GM18502 (cell line): ENCODE results near the gene CMTM8.

Source experiments
- ATAC-seq: cut with Tn5 transposase; IDR thresholded peaks from one replicate; pipeline ENCODE4 v1.9.1; 2021; ENCODE audit warnings: mild to moderate bottlenecking; ENCODE audit not compliant: unreplicated experiment, poor library complexity

CMTM8 gene

GRCh38 chr3:32303977-32304881, 65.7 kb downstream of the CMTM8 start:
- ATAC-seq: no peak

DNA sequence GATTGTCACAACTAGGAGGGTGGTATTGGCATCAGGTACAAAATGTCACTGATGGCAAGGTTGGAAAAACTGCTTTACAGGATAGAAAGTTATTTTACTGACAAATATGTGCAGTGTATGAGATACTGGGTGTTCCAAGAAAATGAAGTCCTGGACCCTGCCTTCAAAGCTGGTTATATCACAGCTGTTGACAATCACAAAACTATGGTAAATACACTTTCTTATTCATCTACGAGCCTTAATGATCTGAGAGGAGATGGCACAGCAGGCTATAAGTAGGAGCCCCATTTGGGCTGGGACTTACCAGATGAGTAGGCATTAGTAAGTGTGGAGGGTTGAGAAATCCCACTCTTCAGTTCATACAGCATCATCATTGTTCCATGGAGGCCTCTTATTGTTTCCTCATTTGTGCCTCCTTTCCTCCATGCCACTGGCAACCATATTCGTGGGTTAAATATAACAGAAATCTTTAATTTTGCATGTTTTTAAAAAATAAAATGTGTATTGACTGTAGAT, 66.9 kb downstream of the CMTM8 start:
- no peak for ATAC-seq

DNA sequence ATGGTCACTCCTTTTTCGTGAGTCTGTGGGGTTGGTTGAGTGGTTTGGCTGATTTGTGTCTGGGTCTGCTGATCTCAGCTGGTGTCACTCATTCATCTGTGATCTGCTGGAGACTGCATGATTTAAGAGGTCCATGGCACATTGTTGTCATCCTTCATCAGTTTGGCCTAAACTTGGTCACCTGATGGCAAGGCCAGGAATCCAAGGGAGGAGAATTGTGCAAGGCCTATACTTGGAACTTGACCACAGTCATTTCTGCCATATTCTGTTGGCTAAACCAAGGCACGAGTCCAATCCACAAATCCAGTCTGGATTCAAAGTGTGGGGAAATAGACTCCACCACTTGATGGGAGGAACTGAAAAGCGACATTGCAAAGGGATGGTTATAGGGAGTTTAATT, 67.6 kb downstream of the CMTM8 start:
- ATAC-seq: no peak

- ATAC-seq: no peak
Measured at GRCh38 chr3:32307591-32307990, 69.1 kb downstream of the CMTM8 start.

DNA sequence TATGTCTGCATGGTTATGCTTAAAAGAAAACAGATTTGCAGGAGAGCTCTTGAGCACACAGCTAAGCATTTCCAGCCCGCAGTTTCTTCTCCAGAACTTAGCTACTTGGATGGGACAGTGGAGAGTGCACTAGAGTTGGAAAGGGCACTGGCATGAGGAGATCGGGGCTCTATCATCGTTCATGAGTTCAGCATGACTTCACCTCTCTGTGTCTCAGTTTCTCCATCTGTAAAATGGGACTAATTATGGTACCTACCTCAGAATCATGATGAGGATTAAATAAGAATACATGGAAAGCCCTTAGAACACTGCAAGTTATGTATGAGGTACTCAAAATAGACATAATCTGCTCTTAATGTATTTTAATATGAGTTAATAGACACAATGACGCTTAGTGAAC, 69.9 kb downstream of the CMTM8 start:
- no peak for ATAC-seq

DNA sequence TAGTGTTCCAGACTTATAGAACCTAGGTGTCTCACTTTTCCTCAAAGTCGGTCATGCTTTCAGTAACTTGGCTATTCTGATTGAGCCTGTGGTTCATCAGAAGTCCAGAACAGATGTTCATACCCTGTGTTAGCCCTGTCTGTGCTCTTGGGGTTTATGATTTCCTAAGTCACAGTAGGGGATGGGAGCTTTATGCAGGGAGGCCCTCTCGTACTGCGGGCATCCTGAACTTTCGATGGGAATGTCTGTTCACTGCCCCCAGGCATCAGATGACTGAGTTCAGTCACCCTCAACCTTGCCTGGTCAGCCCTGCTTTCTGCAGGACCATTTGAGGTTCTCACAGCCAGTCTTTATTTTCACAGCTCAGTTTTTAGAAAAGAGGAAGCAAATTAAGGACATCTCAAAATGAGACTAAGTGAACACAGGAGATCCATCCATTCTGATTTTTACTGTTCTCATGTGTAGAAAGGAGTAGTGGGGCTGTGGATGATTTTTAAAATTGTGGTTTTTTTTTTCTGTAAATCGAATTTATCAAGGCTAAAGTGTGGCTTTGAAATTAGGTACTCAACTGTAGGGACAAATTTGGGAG, 71.3 kb downstream of the CMTM8 start:
- ATAC-seq: no peak

DNA sequence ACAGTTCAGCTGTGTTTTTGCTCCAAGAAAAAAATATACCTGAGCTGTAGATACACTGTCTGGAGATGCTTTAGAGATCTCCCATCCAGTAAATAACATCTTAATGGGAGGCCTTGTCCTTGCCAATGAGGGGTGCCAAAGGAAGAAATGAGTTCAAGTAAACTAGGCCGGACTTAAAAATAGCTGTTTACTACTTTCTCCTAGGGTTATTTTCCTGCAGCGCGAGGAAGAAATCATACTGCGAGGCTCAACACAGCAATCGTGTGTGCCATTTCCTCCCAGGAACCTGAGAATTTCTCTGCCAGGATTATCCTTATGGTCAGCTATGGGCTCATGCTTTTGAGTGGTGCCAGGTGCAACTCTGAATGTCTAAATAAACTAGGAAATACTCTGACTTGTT, 71.9 kb downstream of the CMTM8 start:
- ATAC-seq: no peak

DNA sequence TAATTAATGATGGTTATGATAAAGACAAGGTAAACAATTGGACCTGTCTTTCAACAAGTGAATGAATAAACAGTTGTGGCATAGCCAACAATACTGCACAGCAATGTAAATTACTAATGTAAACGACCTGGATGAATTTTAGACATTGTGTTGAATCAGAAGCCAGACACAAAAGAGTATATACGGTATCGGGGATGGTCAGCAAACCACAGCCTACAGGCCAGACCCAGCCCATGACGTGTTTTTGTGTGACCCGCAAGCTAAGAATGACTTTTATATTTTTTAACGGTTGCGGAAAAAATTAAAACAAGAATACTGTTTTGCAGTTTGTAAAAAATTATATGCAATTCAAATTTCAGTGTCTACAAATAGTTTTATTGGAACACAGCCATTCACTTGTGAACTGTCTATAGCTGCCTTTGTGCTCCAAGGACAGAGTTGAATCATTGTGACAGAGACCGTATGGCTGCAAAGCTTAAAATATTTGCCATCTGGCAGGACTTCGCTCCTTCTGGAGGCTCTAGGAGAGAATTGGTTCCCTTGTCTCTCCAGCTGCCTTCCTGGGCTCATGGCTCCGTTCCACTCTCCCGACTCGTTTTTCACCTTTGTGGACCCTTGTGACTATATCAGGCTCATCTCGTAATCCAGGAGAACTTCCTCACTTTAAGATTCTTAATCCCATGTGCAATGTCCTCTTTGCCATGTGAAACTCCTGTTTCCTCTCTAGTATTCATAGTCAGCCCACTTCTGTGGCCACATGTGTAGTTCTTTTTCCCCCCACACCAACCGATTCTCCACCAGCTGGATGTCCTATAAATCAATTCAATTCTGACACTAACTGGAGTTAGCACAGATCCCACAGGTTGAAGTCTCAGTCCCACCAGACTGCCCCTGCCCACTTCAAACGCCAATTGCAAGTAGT, 72.7 kb downstream of the CMTM8 start:
- no peak for ATAC-seq

DNA sequence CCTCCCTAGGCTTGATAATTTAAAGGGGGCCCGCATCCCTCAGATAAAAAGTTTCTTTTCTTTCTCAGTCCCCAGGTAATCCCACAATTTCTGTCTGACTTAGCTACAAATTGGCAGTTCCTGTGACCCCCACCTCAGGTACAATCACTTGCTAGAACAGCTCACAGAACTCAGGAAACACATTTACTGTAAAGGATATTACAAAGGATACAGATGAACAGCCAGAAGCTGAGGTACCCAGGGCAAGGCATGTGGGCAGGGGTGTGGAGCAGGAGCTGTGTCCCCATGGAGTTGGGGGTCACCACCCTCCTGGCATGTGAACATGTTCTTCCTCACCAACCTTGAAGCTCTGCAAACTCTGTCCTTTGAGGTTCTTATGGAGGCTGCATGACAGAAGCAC, 73.8 kb downstream of the CMTM8 start:
- no peak for ATAC-seq

GRCh38 chr3:32313169-32313568, 74.7 kb downstream of the CMTM8 start:
- no peak for ATAC-seq

GRCh38 chr3:32313723-32314473, 75.4 kb downstream of the CMTM8 start:
- ATAC-seq: no peak

GRCh38 chr3:32315441-32315840, 77.0 kb downstream of the CMTM8 start:
- no peak for ATAC-seq

DNA sequence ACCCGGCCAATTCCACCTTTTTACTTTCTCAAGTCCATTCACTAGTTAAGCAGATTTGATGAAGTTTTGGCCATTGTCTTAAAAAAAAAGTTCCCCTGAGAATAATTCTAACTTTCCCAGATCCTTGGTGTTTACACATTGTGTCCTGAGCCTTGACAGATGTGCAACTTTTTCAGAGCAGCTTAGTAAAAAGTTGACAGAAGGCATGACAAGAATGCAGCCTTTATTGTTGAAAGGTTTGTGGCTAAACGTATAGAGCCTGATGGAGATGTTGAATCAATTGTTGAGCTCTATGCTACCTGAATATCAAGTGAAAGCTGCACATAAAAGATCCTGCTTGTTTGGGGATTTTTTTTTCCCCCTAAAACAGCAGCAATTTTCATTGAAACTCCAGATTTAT, 77.8 kb downstream of the CMTM8 start:
- no peak for ATAC-seq

DNA sequence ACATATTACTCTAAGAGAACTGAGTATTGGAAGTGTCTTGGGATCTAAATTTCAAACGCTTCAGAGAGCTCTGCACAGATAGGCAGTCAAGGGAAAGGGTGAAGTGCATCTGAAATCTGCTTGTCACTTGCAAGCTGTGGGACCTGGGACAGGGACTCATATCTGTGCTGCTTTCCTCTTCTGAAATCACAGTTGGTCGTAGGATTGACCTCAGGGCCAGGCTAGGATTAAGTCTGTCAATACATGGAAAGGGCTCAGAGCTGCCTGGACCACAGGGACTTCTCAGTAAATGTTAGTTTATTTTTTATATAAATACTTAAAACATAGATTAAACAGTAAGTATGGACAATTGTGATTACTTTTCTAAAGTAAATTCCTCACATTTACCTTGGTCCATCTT, 78.5 kb downstream of the CMTM8 start:
- no peak for ATAC-seq

- no peak for ATAC-seq
Measured at GRCh38 chr3:32319607-32320006, 81.1 kb downstream of the CMTM8 start.

- ATAC-seq: no peak
Measured at GRCh38 chr3:32320080-32320479, 81.6 kb downstream of the CMTM8 start.

- ATAC-seq: no peak
Measured at GRCh38 chr3:32321095-32321790, 82.8 kb downstream of the CMTM8 start.

- ATAC-seq: no peak
Measured at GRCh38 chr3:32322311-32322710, 83.8 kb downstream of the CMTM8 start.

- ATAC-seq: no peak
Measured at GRCh38 chr3:32323604-32324003, 85.1 kb downstream of the CMTM8 start.
